Body of pancreas (tissue), 4 donors: ENCODE data around the gene CXCL5. TPM values are rescaled to one million over a fixed set of nuclear protein-coding genes. Genes with fewer than 3 reads are reported as not detected.

ENCODE experiments used
- ATAC-seq: fragments of 150-250 bp; one replicate; pipeline ENCODE4 v1.9.1; 2016
- DNase-seq, 4 donors: peaks; one replicate each; pipeline ENCODE4 v3.0.0-alpha.2; 2019
- H3K27ac ChIP-seq, 4 donors: fragments of 200-600 bp; sonication (generic); 1 replicate in 3 of 4; 2 replicates in 1 of 4; pipeline versions ENCODE4 v1.5.1 to v1.6.1; 2016 to 2019; ENCODE audit warnings: mild to moderate bottlenecking in 1 of 4, mixed read lengths in 1 of 4, moderate library complexity in 1 of 4
- H3K27me3 ChIP-seq, 2 donors: fragments of 200-600 bp; sonication (generic); one replicate each; pipeline ENCODE4 v1.6.0; 2016; ENCODE audit warnings: mild to moderate bottlenecking in 1 of 2
- H3K36me3 ChIP-seq, 2 donors: fragments of 200-600 bp; sonication (generic); replicated peaks in 1 of 2; 2 replicates each; pipeline ENCODE4 v1.5.1; 2016; ENCODE audit warnings: low read depth in 2 of 2; ENCODE audit not compliant: insufficient read depth in 1 of 2
- H3K4me1 ChIP-seq: fragments of 200-600 bp; sonication (generic); one replicate; pipeline ENCODE4 v1.6.0; 2016
- H3K4me3 ChIP-seq, 2 donors: fragments of 200-600 bp; sonication (generic); 1 replicate in 1 of 2; 2 replicates in 1 of 2; pipeline ENCODE4 v1.5.1; 2016 to 2019
- H3K9me3 ChIP-seq, 3 donors: fragments of 200-600 bp; sonication (generic); 1 replicate in 2 of 3; 2 replicates in 1 of 3; pipeline ENCODE4 v1.5.1; 2016
- POLR2A ChIP-seq, 3 donors: fragments of 450-650 bp; IDR thresholded peaks; one replicate each; pipeline ENCODE4 v1.6.1; 2016; ENCODE audit warnings: antibody characterized with exemption in 3 of 3, mild to moderate bottlenecking in 2 of 3
- WGBS, 2 donors: methylation state at CpG; one replicate each; pipeline ENCODE4 v1.1.5; 2017; 5-methylcytosine and 5-hydroxymethylcytosine counted together
- intact Hi-C: fragments of 100-400 bp; cut with DNase I; formaldehyde crosslinking; loops from one replicate; pipeline ENCODE4 v1.15.1; 2023
- total RNA-seq, 2 donors: library from RNA; depleted of rRNA; stranded (reverse); fragments of >200 nt; gene quantifications; one replicate each; pipeline ENCODE4 v1.1.0, GENCODE V29; 2016
- TF ChIP-seq, protein P1 (sequence below), 7 experiments: fragments of 450-650 bp in 4 of 7; fragments of 200-600 bp in 3 of 7; sonication (generic) in 3 of 7; IDR thresholded peaks; one replicate each; pipeline ENCODE4 v1.5.1; 2016 to 2019; ENCODE audit warnings: antibody characterized with exemption in 7 of 7

CXCL5 gene
- total RNA-seq, 2 donors from 2014 or later = not detected

DNA sequence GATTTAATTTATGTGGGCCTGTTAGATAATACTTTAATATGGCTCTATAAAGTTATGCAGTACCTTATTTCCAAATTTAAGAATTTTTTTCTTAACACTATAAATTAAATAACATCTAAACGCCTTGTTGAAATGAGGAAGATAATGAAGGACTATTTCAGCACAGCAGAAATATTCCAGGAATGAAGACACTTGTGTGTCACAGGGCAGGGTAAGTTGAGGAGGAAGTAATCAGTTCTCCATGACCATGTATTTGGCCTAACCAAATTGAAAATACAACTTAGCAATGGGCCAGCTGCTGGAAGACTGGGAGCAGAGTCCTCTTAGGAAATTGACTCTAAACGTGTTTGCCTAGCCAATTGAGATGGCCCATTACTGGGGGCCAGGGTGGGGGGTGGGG is 23.1 kb upstream of the CXCL5 start:
- no peak for DNase-seq
- no peak overlapping the region for H3K4me3 ChIP-seq
- no peaks in the 10 kb centered on the region for H3K36me3 ChIP-seq
- 43 to 48% methylated on average over 2 of the region's 2 CpGs for WGBS, 2 donors
- H3K4me1 ChIP-seq = no peaks in the 10 kb centered on the region
- intact Hi-C loops = no loop called here
- TF ChIP-seq, protein P1, sequence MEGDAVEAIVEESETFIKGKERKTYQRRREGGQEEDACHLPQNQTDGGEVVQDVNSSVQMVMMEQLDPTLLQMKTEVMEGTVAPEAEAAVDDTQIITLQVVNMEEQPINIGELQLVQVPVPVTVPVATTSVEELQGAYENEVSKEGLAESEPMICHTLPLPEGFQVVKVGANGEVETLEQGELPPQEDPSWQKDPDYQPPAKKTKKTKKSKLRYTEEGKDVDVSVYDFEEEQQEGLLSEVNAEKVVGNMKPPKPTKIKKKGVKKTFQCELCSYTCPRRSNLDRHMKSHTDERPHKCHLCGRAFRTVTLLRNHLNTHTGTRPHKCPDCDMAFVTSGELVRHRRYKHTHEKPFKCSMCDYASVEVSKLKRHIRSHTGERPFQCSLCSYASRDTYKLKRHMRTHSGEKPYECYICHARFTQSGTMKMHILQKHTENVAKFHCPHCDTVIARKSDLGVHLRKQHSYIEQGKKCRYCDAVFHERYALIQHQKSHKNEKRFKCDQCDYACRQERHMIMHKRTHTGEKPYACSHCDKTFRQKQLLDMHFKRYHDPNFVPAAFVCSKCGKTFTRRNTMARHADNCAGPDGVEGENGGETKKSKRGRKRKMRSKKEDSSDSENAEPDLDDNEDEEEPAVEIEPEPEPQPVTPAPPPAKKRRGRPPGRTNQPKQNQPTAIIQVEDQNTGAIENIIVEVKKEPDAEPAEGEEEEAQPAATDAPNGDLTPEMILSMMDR (IDR thresholded peaks at IDR 0.05) = no peak
- no peak for TF ChIP-seq POLR2A (IDR thresholded peaks at IDR 0.05)
- H3K9me3 ChIP-seq = no peaks in the 10 kb centered on the region
- ATAC-seq = no peak
- H3K27me3 ChIP-seq = no peaks in the 10 kb centered on the region
- no peak overlapping the region for H3K27ac ChIP-seq

DNA sequence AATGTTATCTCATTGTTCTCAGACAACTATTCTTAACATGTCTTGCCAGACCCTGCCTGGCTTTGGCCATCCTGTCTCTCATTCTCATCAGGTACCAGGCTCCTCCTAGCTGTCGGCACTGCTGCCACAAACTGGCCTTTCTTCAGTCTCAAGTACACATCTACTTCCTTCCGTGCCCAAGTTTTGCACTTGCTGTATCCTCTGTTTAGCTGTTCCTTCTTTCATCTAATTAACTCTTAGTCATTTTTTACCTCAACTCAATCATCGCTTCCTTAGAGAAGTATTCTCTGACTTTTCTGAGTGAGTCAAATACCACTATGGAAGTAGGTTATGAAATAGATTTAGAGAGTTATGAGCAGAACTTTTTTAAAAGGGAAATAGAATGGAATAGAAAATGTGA is 20.3 kb upstream of the CXCL5 start:
- DNase-seq (no peak), ATAC-seq (no peak)
- Histone ChIP-seq H3K27me3 (no peaks in the 10 kb centered on the region), H3K9me3 (no peaks in the 10 kb centered on the region), H3K4me3 (no peak overlapping the region), H3K27ac (no peak overlapping the region), H3K36me3 (no peaks in the 10 kb centered on the region), H3K4me1 (no peaks in the 10 kb centered on the region)
- intact Hi-C loops = no loop called here
- TF ChIP-seq, protein P1 (IDR thresholded peaks at IDR 0.05) = no peak
- no peak for TF ChIP-seq POLR2A (IDR thresholded peaks at IDR 0.05)
- WGBS, 2 donors = 63 to 71% methylated on average over 3 of the region's 3 CpGs

DNA sequence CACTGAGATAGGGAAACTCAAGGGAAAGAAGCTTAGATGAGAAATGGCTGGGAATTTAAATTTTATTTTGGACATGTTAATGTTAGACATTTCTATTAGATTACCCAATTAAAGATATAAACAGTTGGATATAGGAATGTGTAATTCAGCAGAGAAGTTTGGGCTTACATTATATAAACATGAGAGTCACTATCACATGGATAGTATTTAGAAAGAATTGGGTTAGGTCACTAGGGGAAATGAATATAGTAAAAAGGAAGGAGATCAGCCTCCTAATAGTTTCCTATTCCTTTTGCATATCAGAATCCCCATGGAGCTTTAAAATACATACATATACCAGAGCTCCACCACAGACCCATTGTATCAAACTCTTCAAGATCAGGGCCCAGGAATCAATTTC is 19.6 kb upstream of the CXCL5 start:
- H3K27me3 ChIP-seq = no peaks in the 10 kb centered on the region
- H3K27ac ChIP-seq = no peak overlapping the region
- TF ChIP-seq, protein P1 (IDR thresholded peaks at IDR 0.05) = no peak
- TF ChIP-seq POLR2A (IDR thresholded peaks at IDR 0.05) = no peak
- H3K4me1 ChIP-seq = no peaks in the 10 kb centered on the region
- H3K36me3 ChIP-seq = no peaks in the 10 kb centered on the region
- DNase-seq (no peak), ATAC-seq (no peak)
- no peak overlapping the region for H3K4me3 ChIP-seq
- intact Hi-C loops = no loop called here
- H3K9me3 ChIP-seq = no peaks in the 10 kb centered on the region

DNA sequence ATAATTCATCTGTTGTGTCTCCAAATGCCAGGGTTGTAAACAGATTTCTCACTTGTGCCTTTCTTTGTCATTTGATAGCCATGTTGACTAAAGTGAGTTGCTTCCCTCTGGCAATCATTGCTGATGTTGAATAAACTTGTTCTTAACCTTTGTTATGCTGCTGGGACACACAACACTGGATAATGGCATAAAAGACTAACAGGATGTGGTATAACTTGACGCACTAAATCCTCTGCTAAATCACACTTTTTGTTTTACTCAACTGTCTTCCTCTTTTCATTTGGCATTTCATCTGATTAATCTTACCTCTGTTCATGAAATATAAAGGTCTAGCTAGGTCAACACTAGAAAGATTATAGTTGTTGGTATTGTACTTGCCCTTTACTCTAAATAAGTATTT is 17.6 kb upstream of the CXCL5 start:
- no peaks in the 10 kb centered on the region for H3K4me1 ChIP-seq
- no peak overlapping the region for H3K4me3 ChIP-seq
- no peak overlapping the region for H3K27ac ChIP-seq
- intact Hi-C loops = no loop called here
- no peaks in the 10 kb centered on the region for H3K36me3 ChIP-seq
- ATAC-seq (no peak), DNase-seq (no peak)
- no peaks in the 10 kb centered on the region for H3K27me3 ChIP-seq
- WGBS, 2 donors = 60 to 79% methylated on average over 1 of the region's 1 CpG
- no peak for TF ChIP-seq POLR2A (IDR thresholded peaks at IDR 0.05)
- TF ChIP-seq, protein P1 (IDR thresholded peaks at IDR 0.05) = no peak
- H3K9me3 ChIP-seq = no peaks in the 10 kb centered on the region

DNA sequence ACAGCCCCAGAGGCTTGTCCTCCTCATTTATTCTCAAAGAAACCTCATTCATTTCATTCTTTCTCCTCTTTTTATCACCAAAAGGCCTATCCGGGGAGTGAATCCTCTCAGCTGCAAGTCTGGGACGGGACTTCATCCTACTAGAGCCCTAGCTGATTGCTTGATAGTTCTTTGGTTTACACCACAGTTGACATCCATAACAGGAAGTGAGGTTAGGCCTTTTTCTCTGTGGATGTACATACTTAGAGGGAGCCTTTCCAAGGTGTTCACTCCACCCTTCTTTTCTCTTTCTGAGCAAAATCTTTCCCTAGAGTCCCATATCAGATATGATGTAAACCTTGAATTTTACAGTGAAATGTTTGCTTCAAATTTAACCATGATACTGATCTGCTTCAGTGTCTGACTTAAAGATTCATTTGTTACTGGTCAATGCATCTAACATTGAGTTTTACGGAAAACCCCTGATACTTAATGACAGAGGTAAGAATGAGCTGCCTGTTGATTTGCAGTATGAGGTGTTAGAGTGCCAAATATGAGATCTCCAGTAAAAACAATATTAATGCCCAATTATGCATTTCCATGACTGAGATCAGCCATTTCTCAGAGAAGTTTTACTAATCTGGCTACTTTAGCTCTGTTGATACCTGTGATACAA is 16.8 kb upstream of the CXCL5 start:
- H3K9me3 ChIP-seq = no peaks in the 10 kb centered on the region
- H3K27me3 ChIP-seq = no peaks in the 10 kb centered on the region
- WGBS, 2 donors = 76 to 85% methylated on average over 3 of the region's 3 CpGs
- TF ChIP-seq POLR2A (IDR thresholded peaks at IDR 0.05) = no peak
- TF ChIP-seq, protein P1 (IDR thresholded peaks at IDR 0.05) = no peak
- ATAC-seq (no peak), DNase-seq (no peak)
- H3K4me1 ChIP-seq = no peaks in the 10 kb centered on the region
- H3K36me3 ChIP-seq = no peaks in the 10 kb centered on the region
- H3K4me3 ChIP-seq = no peak overlapping the region
- intact Hi-C loops = no loop called here
- H3K27ac ChIP-seq = no peak overlapping the region
